T-helper 22 cell (primary cell): Measurements from ENCODE around the gene CEBPZ.
A peak's percentile ranks its signal among the peaks of the same experiment; 100 is the strongest.

Experiments
- DNase-seq: peaks from one replicate; pipeline ENCODE4 v3.0.0-alpha.2; 2020; ENCODE audit warnings: low read depth

Gene CEBPZ

GRCh38 chr2:37173741-37174140 is 57.7 kb downstream of the CEBPZ start:
- DNase-seq: no peak

- DNase-seq: no peak
Measured at GRCh38 chr2:37171624-37171950, 59.8 kb downstream of the CEBPZ start.

- no peak for DNase-seq
Measured at GRCh38 chr2:37168217-37168981, 63.0 kb downstream of the CEBPZ start.

GRCh38 chr2:37167636-37168180 is 63.7 kb downstream of the CEBPZ start:
- DNase-seq: no peak

- no peak for DNase-seq
Measured at GRCh38 chr2:37164757-37165156, 66.6 kb downstream of the CEBPZ start.

GRCh38 chr2:37156857-37157714 is 74.3 kb downstream of the CEBPZ start, which contains the start of gene EIF2AK2:
TSS of gene EIF2AK2 (minus strand) at chr2:37156980. CDS start at chr2:37147806, 9,174 bp downstream.
- DNase-seq: peak; percentile 80

- no peak for DNase-seq
Measured at GRCh38 chr2:37156071-37156856, 75.1 kb downstream of the CEBPZ start.

- no peak for DNase-seq
Measured at GRCh38 chr2:37154785-37155184, 76.6 kb downstream of the CEBPZ start.

- DNase-seq: no peak
Measured at GRCh38 chr2:37153224-37153623, 78.2 kb downstream of the CEBPZ start.
